SU-DHL-6 (cell line): ENCODE data around the gene CKAP2L.

Experiments used
- H2AFZ ChIP-seq: fragments of 200-600 bp; sonication (generic); 2 replicates; pipeline ENCODE4 v1.6.1; 2014; ENCODE audit warnings: low read depth, mild to moderate bottlenecking, moderate library complexity, mixed read lengths, antibody characterized with exemption, low read length; ENCODE audit not compliant: severe bottlenecking
- H3F3A ChIP-seq: fragments of 200-600 bp; shearing (Covaris generic); 2 replicates; pipeline ENCODE4 v1.6.0; 2016; ENCODE audit warnings: antibody characterized with exemption, mild to moderate bottlenecking; ENCODE audit not compliant: insufficient read depth
- H3K27ac ChIP-seq: fragments of 200-600 bp; sonication (generic); 2 replicates; pipeline ENCODE4 v1.5.1; 2016; ENCODE audit warnings: low read depth, mild to moderate bottlenecking, low read length, moderate library complexity, mixed read lengths
- H3K27me3 ChIP-seq: fragments of 200-600 bp; sonication (generic), shearing (Covaris generic); 2 replicates; pipeline ENCODE4 v1.6.0; 2014; ENCODE audit warnings: mild to moderate bottlenecking, low read length
- H3K36me3 ChIP-seq: fragments of 200-600 bp; sonication (generic); 2 replicates; pipeline ENCODE4 v1.6.1; 2014; ENCODE audit warnings: mild to moderate bottlenecking, low read length, mixed read lengths
- H3K4me2 ChIP-seq: fragments of 300-600, 200-600 bp; shearing (Covaris generic), sonication (generic); 2 replicates; pipeline ENCODE4 v1.6.0; 2014; ENCODE audit warnings: low read length, low read depth, mild to moderate bottlenecking; ENCODE audit not compliant: poor library complexity, severe bottlenecking
- H3K4me3 ChIP-seq: fragments of 200-600 bp; sonication (generic); 2 replicates; pipeline ENCODE4 v1.5.1; 2014; ENCODE audit warnings: antibody characterized with exemption, low read length, mild to moderate bottlenecking, mixed read lengths; ENCODE audit not compliant: insufficient read depth, poor library complexity, severe bottlenecking
- H3K79me2 ChIP-seq: fragments of 200-600 bp; sonication (generic); 2 replicates; pipeline ENCODE4 v1.6.1; 2014; ENCODE audit warnings: mild to moderate bottlenecking, low read length, moderate library complexity; ENCODE audit not compliant: insufficient read depth
- H3K9ac ChIP-seq: fragments of 200-600 bp; sonication (generic); 2 replicates; pipeline ENCODE4 v1.7.0; 2014; ENCODE audit warnings: mild to moderate bottlenecking, low read length
- H3K9me2 ChIP-seq: fragments of 200-600 bp; sonication (generic); replicated peaks from 2 replicates; pipeline ENCODE4 v1.6.1; 2014; ENCODE audit warnings: low read length; ENCODE audit not compliant: insufficient read depth
- H3K9me3 ChIP-seq: fragments of 200-600 bp; sonication (generic); 2 replicates; pipeline ENCODE4 v1.6.1; 2014; ENCODE audit warnings: low read length, mixed read lengths; ENCODE audit not compliant: insufficient read depth
- H4K20me1 ChIP-seq: fragments of 200-600 bp; sonication (generic); 2 replicates; pipeline ENCODE4 v1.6.1; 2014; ENCODE audit warnings: low read depth, mild to moderate bottlenecking, antibody characterized with exemption, low read length, moderate library complexity, mixed read lengths
- EZH2phosphoT487 ChIP-seq: fragments of 200-600 bp; sonication (generic), shearing (Covaris generic); conservative IDR thresholded peaks from 2 replicates; pipeline ENCODE4 v1.6.1; 2018; ENCODE audit warnings: mild to moderate bottlenecking, antibody characterized with exemption, low read length, moderate library complexity, mixed read lengths
- TF ChIP-seq, protein P1 (sequence below): fragments of 200-600 bp; sonication (generic); IDR thresholded peaks from one replicate; pipeline ENCODE4 v1.5.1; 2017; ENCODE audit warnings: antibody characterized with exemption, mild to moderate bottlenecking, low read length, moderate library complexity; ENCODE audit not compliant: insufficient read depth, poor library complexity, severe bottlenecking

The CKAP2L gene

DNA sequence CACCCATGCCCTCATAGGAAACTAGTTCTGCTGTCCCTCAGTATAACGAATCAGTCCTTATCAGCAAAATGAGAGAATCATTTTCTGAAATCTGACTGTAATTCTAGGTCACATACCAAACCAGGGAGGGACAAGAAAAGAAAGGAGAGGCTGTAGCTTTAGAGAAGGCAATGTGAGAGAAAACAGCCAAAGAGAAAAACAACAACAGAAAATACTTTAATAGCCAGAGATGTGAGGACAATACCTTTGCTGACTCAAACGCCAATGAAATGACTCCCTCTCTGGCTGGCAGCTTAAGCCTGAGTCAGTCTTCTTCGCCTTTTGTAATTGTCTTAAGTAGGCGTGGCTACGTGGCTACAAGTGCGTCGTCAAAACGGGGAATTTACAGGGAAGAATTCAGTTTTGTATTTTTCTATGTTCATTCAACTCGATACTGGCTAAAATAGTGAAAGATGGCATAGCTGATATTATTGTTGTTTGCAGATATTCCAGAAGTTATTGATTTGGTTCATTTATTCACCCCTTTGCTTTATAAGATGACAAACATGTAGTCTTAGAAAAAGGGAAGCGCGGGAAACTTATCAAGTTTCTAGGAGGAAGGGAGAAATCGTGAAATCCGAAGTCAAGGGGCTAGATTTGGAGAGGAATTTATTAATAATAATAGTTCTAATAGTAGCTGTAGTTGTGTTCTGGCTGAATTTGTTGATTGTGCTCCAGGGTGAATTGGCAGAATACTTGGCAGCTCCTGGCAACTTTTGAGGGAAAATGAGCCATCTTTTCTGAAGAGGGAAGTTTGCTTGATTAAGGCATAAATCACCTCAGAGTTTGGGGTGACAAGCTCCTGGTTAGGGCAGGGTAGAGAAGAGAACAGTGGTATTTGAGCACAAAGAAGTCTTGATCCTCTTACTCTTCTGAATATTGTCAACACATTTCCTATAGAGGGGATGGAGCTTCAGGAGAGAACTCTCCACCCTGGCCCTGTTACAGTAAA lies 20.1 kb upstream of the CKAP2L start, which contains the start of gene IL1A:
Gene IL1A, minus strand, starts transcription at position 295 of the 991 bp plus-strand sequence. CDS start 723 bp downstream, outside the sequence.
- no peak within 1 kb of the TSS for H3K4me2 ChIP-seq
- H3K27ac ChIP-seq = no peak within 1 kb of the TSS
- H3K36me3 ChIP-seq = no peaks in the 10 kb centered on the region
- H3K9me2 ChIP-seq = no peaks in the 10 kb centered on the region
- TF ChIP-seq, protein P1, sequence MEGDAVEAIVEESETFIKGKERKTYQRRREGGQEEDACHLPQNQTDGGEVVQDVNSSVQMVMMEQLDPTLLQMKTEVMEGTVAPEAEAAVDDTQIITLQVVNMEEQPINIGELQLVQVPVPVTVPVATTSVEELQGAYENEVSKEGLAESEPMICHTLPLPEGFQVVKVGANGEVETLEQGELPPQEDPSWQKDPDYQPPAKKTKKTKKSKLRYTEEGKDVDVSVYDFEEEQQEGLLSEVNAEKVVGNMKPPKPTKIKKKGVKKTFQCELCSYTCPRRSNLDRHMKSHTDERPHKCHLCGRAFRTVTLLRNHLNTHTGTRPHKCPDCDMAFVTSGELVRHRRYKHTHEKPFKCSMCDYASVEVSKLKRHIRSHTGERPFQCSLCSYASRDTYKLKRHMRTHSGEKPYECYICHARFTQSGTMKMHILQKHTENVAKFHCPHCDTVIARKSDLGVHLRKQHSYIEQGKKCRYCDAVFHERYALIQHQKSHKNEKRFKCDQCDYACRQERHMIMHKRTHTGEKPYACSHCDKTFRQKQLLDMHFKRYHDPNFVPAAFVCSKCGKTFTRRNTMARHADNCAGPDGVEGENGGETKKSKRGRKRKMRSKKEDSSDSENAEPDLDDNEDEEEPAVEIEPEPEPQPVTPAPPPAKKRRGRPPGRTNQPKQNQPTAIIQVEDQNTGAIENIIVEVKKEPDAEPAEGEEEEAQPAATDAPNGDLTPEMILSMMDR = no peak
- no peak for TF ChIP-seq EZH2phosphoT487
- no peaks in the 10 kb centered on the region for H3F3A ChIP-seq
- H3K9ac ChIP-seq = no peak within 1 kb of the TSS
- H3K4me3 ChIP-seq = no peak within 1 kb of the TSS
- H3K9me3 ChIP-seq = no peaks in the 10 kb centered on the region
- no peaks in the 10 kb centered on the region for H3K27me3 ChIP-seq
- no peaks in the 10 kb centered on the region for H3K79me2 ChIP-seq
- no peak within 1 kb of the TSS for H2AFZ ChIP-seq
- no peaks in the 10 kb centered on the region for H4K20me1 ChIP-seq

DNA sequence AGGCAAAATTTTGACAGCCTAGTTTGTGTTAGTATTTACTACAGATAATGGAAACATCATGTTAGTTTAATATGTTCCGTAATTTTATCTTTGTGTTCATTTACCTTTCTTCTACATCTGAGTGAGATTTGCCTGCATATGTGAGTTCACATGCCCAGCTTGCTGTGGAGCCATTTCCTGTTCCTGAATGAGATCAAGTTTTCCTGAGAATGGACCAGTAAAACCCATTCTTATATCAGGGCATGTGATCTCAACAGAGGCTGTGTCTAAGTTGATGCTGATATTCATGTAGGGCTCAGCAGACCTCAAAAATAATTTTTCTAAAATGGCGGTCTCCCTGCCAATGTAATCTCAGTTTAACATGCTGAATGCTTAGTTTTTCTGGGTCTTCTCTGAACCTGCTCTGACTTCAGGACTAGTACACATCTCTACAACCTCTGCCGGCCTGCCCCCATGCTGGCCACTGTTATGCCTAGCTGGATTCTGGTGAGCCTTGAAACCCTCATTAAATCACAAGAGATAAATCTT lies 18.8 kb upstream of the CKAP2L start:
- no peaks in the 10 kb centered on the region for H4K20me1 ChIP-seq
- no peak overlapping the region for H3K9ac ChIP-seq
- H3K9me2 ChIP-seq = no peaks in the 10 kb centered on the region
- no peaks in the 10 kb centered on the region for H3K79me2 ChIP-seq
- H3K4me3 ChIP-seq = no peak overlapping the region
- no peaks in the 10 kb centered on the region for H3K9me3 ChIP-seq
- H3F3A ChIP-seq = no peaks in the 10 kb centered on the region
- no peak overlapping the region for H3K27ac ChIP-seq
- H3K36me3 ChIP-seq = no peaks in the 10 kb centered on the region
- H2AFZ ChIP-seq = no peak overlapping the region
- H3K27me3 ChIP-seq = no peaks in the 10 kb centered on the region
- H3K4me2 ChIP-seq = no peak overlapping the region
- TF ChIP-seq, protein P1 = no peak
- TF ChIP-seq EZH2phosphoT487 = no peak

DNA sequence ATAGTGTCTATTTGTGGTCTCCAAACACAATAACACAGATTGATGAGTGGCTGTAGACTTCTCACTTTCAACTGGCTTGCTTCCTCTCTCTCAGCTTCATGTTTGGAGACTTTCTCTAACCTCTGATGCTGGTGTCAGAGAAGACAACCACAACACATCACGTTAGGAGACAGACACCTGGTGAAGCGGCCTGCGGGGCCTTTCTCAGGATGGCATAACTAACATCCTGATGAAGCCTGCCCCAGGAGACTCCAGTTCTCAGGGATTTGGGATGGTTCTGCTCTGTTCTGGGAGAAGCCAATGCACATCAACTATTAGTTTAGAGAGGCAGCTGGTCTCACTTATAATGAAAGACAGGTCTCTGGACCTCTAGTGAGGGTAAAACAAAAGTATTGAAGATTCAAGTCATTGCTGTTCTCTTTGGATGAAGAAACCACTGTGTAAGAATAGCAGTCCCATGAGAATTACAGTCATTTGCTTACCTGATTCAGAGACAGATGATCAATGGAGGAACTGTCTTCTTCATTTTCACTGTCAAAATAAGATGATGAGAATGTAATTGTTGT lies 17.9 kb upstream of the CKAP2L start:
- H3K9me3 ChIP-seq = no peaks in the 10 kb centered on the region
- no peak overlapping the region for H3K27ac ChIP-seq
- no peaks in the 10 kb centered on the region for H3K79me2 ChIP-seq
- no peaks in the 10 kb centered on the region for H3K9me2 ChIP-seq
- H3F3A ChIP-seq = no peaks in the 10 kb centered on the region
- H3K27me3 ChIP-seq = no peaks in the 10 kb centered on the region
- H3K4me3 ChIP-seq = no peak overlapping the region
- H3K9ac ChIP-seq = no peak overlapping the region
- no peak overlapping the region for H3K4me2 ChIP-seq
- H3K36me3 ChIP-seq = no peaks in the 10 kb centered on the region
- no peaks in the 10 kb centered on the region for H4K20me1 ChIP-seq
- H2AFZ ChIP-seq = no peak overlapping the region
- TF ChIP-seq, protein P1 = no peak
- no peak for TF ChIP-seq EZH2phosphoT487
